Esophagus muscularis mucosa (tissue), 4 donors: ENCODE measurements around the gene TAOK1. TPM values are rescaled to one million over a fixed set of nuclear protein-coding genes. Genes with fewer than 3 reads are reported as not detected.

Experiments used
- DNase-seq: peaks from one replicate; pipeline ENCODE4 v3.0.0-alpha.2; 2017; ENCODE audit errors: extremely low spot score
- H3K27ac ChIP-seq, 4 donors: fragments of 200-600 bp; sonication (generic); replicated peaks in 1 of 4; 1 replicate in 3 of 4; 2 replicates in 1 of 4; pipeline ENCODE4 v1.5.1; 2016 to 2019; ENCODE audit warnings: mild to moderate bottlenecking in 1 of 4
- H3K27me3 ChIP-seq, 4 donors: fragments of 200-600 bp; sonication (generic); one replicate each; pipeline versions ENCODE4 v1.5.1 to v1.6.0; 2016 to 2019
- H3K36me3 ChIP-seq, 4 donors: fragments of 200-600 bp; sonication (generic); one replicate each; pipeline ENCODE4 v1.5.1; 2016 to 2019
- H3K4me1 ChIP-seq, 4 donors: fragments of 200-600 bp; sonication (generic); one replicate each; pipeline ENCODE4 v1.5.1; 2016 to 2019
- H3K4me3 ChIP-seq, 4 donors: fragments of 200-600 bp; sonication (generic); 1 replicate in 2 of 4; 2 replicates in 2 of 4; pipeline ENCODE4 v1.5.1; 2016 to 2019; ENCODE audit warnings: mild to moderate bottlenecking in 4 of 4, moderate library complexity in 1 of 4
- H3K9me3 ChIP-seq, 4 donors: fragments of 200-600 bp; sonication (generic); 1 replicate in 3 of 4; 2 replicates in 1 of 4; pipeline ENCODE4 v1.5.1; 2016 to 2019
- CTCF ChIP-seq, 3 experiments: fragments of 200-600 bp in 2 of 3; fragments of 450-650 bp in 1 of 3; sonication (generic) in 2 of 3; IDR thresholded peaks; one replicate each; pipeline ENCODE4 v1.5.1; 2017 to 2019; ENCODE audit warnings: antibody characterized with exemption in 3 of 3, mild to moderate bottlenecking in 2 of 3, moderate library complexity in 1 of 3
- EP300 ChIP-seq: sonication (generic); formaldehyde crosslinking; IDR thresholded peaks from one replicate; pipeline ENCODE4 v1.6.1; 2017; ENCODE audit warnings: antibody characterized with exemption
- POLR2A ChIP-seq: fragments of 450-650 bp; IDR thresholded peaks from one replicate; pipeline ENCODE4 v1.6.1; 2017; ENCODE audit warnings: antibody characterized with exemption, moderate library complexity, mild to moderate bottlenecking, low read depth
- POLR2AphosphoS5 ChIP-seq, 2 donors: sonication (generic); formaldehyde crosslinking; IDR thresholded peaks; one replicate each; pipeline ENCODE4 v1.6.1; 2017; ENCODE audit warnings: antibody characterized with exemption in 2 of 2
- WGBS: methylation state at CpG from one replicate; pipeline ENCODE4 v1.1.5; 2018; 5-methylcytosine and 5-hydroxymethylcytosine counted together
- intact Hi-C: fragments of 100-400 bp; cut with DNase I; formaldehyde crosslinking; loops from one replicate; pipeline ENCODE4 v1.15.1; 2023
- total RNA-seq, 4 donors: library from RNA; depleted of rRNA; stranded (reverse); fragments of >200 nt; gene quantifications; one replicate each; pipeline versions ENCODE4 v1.1.0 to v1.2.1, GENCODE V29; 2016

TAOK1 gene
- total RNA-seq, 4 donors from 2014 or later = 48.7 to 73.1 (median 58.9) TPM

- intact Hi-C loops = no loop called here
Observed at GRCh38 chr17:29505836-29506235, 115.7 kb downstream of the TAOK1 start.

GRCh38 chr17:29510953-29511352 is 120.8 kb downstream of the TAOK1 start:
- no peaks in the 10 kb centered on the region for H3K4me1 ChIP-seq
- 97% methylated on average over 6 of the region's 6 CpGs for WGBS
- intact Hi-C loops = no loop called here
- peaks cover 11 to 86% (median 67%) of the 10 kb centered on the region in 4 donors for H3K36me3 ChIP-seq
- H3K27ac ChIP-seq = no peak overlapping the region
- no peaks in the 10 kb centered on the region for H3K27me3 ChIP-seq
- H3K9me3 ChIP-seq = no peaks in the 10 kb centered on the region
- no peak overlapping the region for H3K4me3 ChIP-seq
- TF ChIP-seq POLR2AphosphoS5 (IDR thresholded peaks at IDR 0.05) (no peak), POLR2A (no peak), CTCF (IDR thresholded peaks at IDR 0.05) (no peak), EP300 (no peak)
- no peak for DNase-seq

More at GRCh38 chr17:29505836-29506235, 115.7 kb downstream of the TAOK1 start:
- Histone ChIP-seq H3K27me3 (no peaks in the 10 kb centered on the region), H3K36me3 (peaks cover 18 to 90% (median 68%) of the 10 kb centered on the region in 4 donors), H3K27ac (no peak overlapping the region), H3K4me1 (no peaks in the 10 kb centered on the region), H3K4me3 (no peak overlapping the region), H3K9me3 (no peaks in the 10 kb centered on the region)
- DNase-seq = no peak
- WGBS = 92% methylated on average over 4 of the region's 4 CpGs
- TF ChIP-seq EP300 (no peak), POLR2AphosphoS5 (IDR thresholded peaks at IDR 0.05) (no peak), CTCF (IDR thresholded peaks at IDR 0.05) (no peak), POLR2A (no peak)

GRCh38 chr17:29514792-29515191 is 124.6 kb downstream of the TAOK1 start:
- no peaks in the 10 kb centered on the region for H3K9me3 ChIP-seq
- intact Hi-C loops = no loop called here
- H3K36me3 ChIP-seq = peaks cover 27 to 95% (median 85%) of the 10 kb centered on the region in 4 donors
- WGBS = 29% methylated on average over 2 of the region's 2 CpGs
- no peak overlapping the region for H3K27ac ChIP-seq
- TF ChIP-seq POLR2AphosphoS5 (IDR thresholded peaks at IDR 0.05) = no peak
- no peak for TF ChIP-seq EP300
- TF ChIP-seq CTCF (IDR thresholded peaks at IDR 0.05) = no peak
- no peak for TF ChIP-seq POLR2A
- no peaks in the 10 kb centered on the region for H3K4me1 ChIP-seq
- no peak for DNase-seq
- no peak overlapping the region for H3K4me3 ChIP-seq
- H3K27me3 ChIP-seq = no peaks in the 10 kb centered on the region

GRCh38 chr17:29518359-29518758 is 128.2 kb downstream of the TAOK1 start:
- H3K9me3 ChIP-seq = no peaks in the 10 kb centered on the region
- 97% methylated on average over 1 of the region's 1 CpG for WGBS
- TF ChIP-seq EP300 (no peak), POLR2AphosphoS5 (IDR thresholded peaks at IDR 0.05) (no peak), POLR2A (no peak), CTCF (IDR thresholded peaks at IDR 0.05) (no peak)
- no peak for DNase-seq
- peaks cover 36 to 95% (median 85%) of the 10 kb centered on the region in 4 donors for H3K36me3 ChIP-seq
- no peak overlapping the region for H3K4me3 ChIP-seq
- intact Hi-C loops = no loop called here
- H3K4me1 ChIP-seq = no peaks in the 10 kb centered on the region
- H3K27me3 ChIP-seq = no peaks in the 10 kb centered on the region
- no peak overlapping the region for H3K27ac ChIP-seq

GRCh38 chr17:29524692-29525091 is 134.5 kb downstream of the TAOK1 start:
- H3K4me1 ChIP-seq = no peaks in the 10 kb centered on the region
- H3K36me3 ChIP-seq = peaks cover 28 to 93% (median 65%) of the 10 kb centered on the region in 4 donors
- no peaks in the 10 kb centered on the region for H3K9me3 ChIP-seq
- TF ChIP-seq POLR2AphosphoS5 (IDR thresholded peaks at IDR 0.05) (no peak), EP300 (no peak), CTCF (IDR thresholded peaks at IDR 0.05) (no peak), POLR2A (no peak)
- H3K4me3 ChIP-seq = no peak overlapping the region
- H3K27ac ChIP-seq = no peak overlapping the region
- 97% methylated on average over 3 of the region's 3 CpGs for WGBS
- DNase-seq = no peak
- intact Hi-C loops = no loop called here
- no peaks in the 10 kb centered on the region for H3K27me3 ChIP-seq
